Stimulated activated CD4-positive, alpha-beta T cell treated with anti-CD3 and anti-CD28 coated beads, Interleukin-2, amount 100 ng/mL, for 48 hours (primary cell): Measurements from ENCODE around the gene ADH4.
"Not testable (repeated sequence)": the region's sequence is repeated elsewhere in the genome, so short reads cannot be mapped to it uniquely, and the experiment has no call there.

Experiments
- DNase-seq, 2 donors: peaks; one replicate each; pipeline ENCODE4 v3.0.0-alpha.2; 2020

The ADH4 gene

GRCh38 chr4:99131378-99131777, 12.7 kb downstream of the ADH4 start:
- DNase-seq = no peak

GRCh38 chr4:99126376-99126775, 17.7 kb downstream of the ADH4 start:
- no peak for DNase-seq

GRCh38 chr4:99121008-99121407, 23.1 kb downstream of the ADH4 start:
- DNase-seq = no peak

- DNase-seq = no peak
Observed at GRCh38 chr4:99120501-99120900, 23.6 kb downstream of the ADH4 start.

GRCh38 chr4:99117876-99118693, 26.0 kb downstream of the ADH4 start:
- DNase-seq = no peak

GRCh38 chr4:99117122-99117841, 26.8 kb downstream of the ADH4 start:
- DNase-seq = not testable (repeated sequence)

GRCh38 chr4:99109286-99109685, 34.8 kb downstream of the ADH4 start:
- not testable (repeated sequence) for DNase-seq

GRCh38 chr4:99104153-99104552, 39.9 kb downstream of the ADH4 start:
- no peak for DNase-seq

GRCh38 chr4:99103166-99103565, 40.9 kb downstream of the ADH4 start:
- no peak for DNase-seq

- DNase-seq = no peak
Observed at GRCh38 chr4:99102634-99103033, 41.5 kb downstream of the ADH4 start.

GRCh38 chr4:99100876-99101275, 43.2 kb downstream of the ADH4 start:
- no peak for DNase-seq

GRCh38 chr4:99099814-99100213, 44.3 kb downstream of the ADH4 start:
- DNase-seq = not testable (repeated sequence)

- no peak for DNase-seq
Observed at GRCh38 chr4:99099311-99099710, 44.8 kb downstream of the ADH4 start.

- not testable (repeated sequence) for DNase-seq
Observed at GRCh38 chr4:99091841-99092240, 52.3 kb downstream of the ADH4 start.

- no peak for DNase-seq
Observed at GRCh38 chr4:99091216-99091575, 52.9 kb downstream of the ADH4 start.

- DNase-seq = no peak
Observed at GRCh38 chr4:99090481-99091215, 53.4 kb downstream of the ADH4 start.

- DNase-seq = peak; percentile 83 to 89
Observed at GRCh38 chr4:99088481-99089365, 55.4 kb downstream of the ADH4 start, which contains the start of gene ADH5. TSS of gene ADH5 (minus strand) at chr4:99088788. CDS start at chr4:99088700, 88 bp downstream.

GRCh38 chr4:99088023-99088449, 56.1 kb downstream of the ADH4 start:
- DNase-seq = peak in 1 of 2 donors; percentile 3

GRCh38 chr4:99084595-99084994, 59.5 kb downstream of the ADH4 start:
- DNase-seq = no peak

GRCh38 chr4:99082192-99082591, 61.9 kb downstream of the ADH4 start:
- no peak for DNase-seq

GRCh38 chr4:99080869-99081268, 63.2 kb downstream of the ADH4 start:
- DNase-seq = not testable (repeated sequence)

GRCh38 chr4:99079625-99080295, 64.3 kb downstream of the ADH4 start:
- no peak for DNase-seq
